GM18505 (cell line): ENCODE measurements around the gene TULP3.

Experiments used
- ATAC-seq: cut with Tn5 transposase; IDR thresholded peaks from one replicate; pipeline ENCODE4 v1.9.1; 2021; ENCODE audit not compliant: unreplicated experiment
- POLR2A ChIP-seq: IDR thresholded peaks from 4 replicates; pipeline ENCODE4 v1.6.1; 2011; ENCODE audit warnings: borderline replicate concordance; ENCODE audit not compliant: insufficient read depth, insufficient read length; ENCODE audit errors: extremely low read depth

Gene TULP3

DNA sequence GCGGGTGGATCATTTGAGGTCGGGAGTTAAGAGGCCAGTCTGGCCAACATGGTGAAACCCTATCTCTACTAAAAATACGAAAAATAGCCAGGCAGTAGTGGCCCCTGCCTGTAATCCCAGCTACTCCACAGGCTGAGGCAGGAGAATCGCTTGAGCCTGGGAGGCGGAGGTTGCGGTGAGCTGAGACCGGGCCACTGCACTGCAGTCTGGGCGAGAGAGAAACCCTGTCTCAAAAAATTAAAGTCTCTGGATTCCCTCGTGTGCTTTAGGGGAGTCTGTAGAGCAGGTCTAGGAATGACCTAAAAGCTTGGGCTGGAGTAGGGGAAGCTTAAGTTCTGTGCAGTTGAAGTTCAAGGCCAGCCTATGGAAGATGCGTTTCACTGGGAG lies 697 bp upstream of the TULP3 start:
- TF ChIP-seq POLR2A: no peak
- ATAC-seq: no peak

DNA sequence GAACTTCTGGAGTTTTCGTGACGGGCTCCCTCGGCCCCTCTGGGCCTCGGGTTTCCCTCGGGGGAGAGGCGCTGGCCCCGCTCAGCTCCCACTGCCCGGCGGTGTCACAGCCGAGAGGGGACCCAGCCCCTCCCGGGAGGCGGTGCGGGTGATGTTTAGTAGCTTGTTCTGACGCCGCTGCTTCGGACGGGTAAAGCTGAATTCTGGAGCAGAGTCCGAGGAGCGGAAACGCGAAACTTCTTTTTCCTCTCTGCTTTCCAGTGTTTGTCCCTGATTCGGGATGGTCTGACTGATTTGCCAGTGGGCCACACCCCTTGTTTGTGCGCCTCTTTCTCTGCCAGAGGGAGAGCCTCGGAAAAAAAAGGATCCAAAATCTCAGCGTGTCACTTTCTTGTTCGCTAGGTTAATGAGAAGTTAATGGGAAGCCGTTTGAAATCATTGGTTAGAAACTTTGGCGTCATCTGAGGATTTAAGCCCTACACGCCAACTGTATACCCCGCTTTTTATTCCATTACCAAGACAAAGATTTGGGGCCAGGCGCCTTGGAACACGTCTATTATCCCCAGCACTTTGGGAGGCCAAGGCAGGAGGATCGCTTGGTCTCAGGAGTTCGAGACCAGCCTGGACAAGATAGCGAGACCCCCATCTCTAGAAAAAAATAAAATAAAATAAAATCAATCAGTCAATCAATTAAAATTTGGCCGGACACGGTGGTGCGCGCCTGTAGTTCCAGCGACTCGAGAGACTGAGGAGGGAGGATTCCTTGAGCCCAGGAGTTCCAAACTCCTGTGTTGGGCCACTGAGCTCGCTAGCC lies 756 bp downstream of the TULP3 start:
- peak; percentile 13 for ATAC-seq
- no peak for TF ChIP-seq POLR2A

DNA sequence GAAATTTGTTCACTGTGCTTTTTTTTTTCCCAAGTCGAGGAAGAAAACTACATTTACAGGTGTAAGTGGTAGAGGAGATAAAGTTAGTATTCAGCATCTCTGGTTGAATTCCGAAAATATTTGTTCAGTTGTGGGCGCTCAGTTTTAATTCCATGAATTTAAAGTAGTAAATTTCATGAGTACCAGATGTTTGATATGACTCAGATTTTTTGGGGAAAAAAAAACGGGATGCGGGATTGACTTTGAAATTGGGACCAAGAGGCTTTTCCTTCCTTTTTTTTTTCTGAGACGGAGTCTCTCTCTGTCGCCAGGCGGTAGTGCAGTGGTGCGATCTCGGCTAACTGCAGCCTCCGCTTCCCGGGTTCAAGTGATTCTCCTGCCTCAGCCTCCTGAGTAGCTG lies 1.6 kb downstream of the TULP3 start:
- no peak for ATAC-seq
- no peak for TF ChIP-seq POLR2A

DNA sequence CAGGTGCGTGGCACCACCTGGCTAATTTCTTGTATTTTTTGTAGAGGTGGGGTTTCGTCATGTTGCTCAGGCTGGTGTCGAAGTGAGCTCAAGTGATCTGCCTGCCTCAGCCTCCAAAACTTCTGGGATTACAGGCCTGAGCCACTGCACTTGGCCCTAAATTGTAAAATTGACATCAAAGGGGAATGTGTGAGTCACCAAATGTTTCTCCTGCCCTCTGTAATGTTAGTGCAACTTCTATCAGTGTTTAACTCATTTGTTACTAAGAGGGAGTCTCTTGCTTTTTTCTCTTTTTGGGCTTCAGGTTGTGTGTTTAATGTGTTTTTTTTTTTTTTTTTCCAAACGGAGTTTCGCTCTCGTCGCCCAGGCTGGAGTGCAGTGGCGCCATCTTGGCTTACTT lies 2.3 kb downstream of the TULP3 start:
- ATAC-seq: no peak
- TF ChIP-seq POLR2A: no peak

DNA sequence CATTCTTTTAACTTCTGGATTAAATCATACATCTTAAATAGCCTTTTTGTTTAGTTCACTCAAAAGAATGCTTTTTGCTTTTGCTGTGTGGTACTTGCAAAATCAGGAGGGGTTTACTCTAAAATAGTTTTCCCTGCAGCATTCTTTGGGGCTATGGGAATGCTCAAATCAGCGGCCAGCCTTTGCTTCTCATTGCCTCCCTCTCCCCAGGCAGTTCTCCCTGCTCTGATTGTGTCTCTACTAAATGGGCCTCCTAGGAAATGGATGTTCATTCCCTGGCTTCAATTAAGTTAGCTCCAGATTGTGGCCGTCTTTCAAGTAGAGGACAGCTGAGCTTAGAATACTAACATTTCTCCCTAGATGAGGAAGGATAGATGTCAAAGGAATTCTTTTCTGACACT lies 4.4 kb downstream of the TULP3 start:
- ATAC-seq: no peak
- TF ChIP-seq POLR2A: no peak

DNA sequence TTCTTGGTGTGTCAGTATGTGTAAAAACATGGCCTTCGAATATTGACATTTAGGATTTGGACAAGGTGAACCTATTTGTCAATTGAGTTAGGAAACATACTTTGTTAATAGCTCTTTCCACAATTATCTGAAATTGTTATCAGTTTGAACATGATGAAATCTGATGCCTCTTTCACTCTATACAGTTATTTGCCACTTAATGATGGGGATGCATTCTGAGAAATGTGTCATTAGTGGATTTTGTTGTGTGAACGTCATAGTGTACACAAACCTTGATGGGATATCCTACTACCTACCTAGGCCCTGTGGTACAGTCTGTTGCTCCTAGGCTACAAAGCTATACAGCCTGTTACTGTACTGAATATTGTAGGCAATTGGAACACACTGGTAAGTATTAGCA lies 4.8 kb downstream of the TULP3 start:
- ATAC-seq: no peak
- TF ChIP-seq POLR2A: no peak

DNA sequence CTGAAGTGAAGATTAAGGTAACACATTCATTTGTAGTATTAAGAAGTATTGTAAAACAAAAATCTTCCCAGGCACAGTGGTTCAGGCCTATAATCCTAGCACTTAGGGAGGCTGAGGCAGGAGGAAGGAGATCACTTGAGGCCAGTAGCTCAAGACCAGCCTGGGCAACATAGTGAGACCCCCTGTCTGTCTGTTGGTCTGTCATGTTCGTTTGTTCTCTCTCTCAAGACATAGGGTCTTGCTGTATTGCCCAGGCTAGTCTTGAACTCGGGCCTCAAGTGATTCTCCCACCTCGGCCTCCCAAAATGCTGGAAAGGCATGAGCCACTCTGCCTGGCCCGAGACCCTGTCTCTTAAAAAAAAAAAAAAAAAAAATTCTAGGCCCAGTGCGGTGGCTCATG lies 6.7 kb downstream of the TULP3 start:
- no peak for ATAC-seq
- TF ChIP-seq POLR2A: no peak

DNA sequence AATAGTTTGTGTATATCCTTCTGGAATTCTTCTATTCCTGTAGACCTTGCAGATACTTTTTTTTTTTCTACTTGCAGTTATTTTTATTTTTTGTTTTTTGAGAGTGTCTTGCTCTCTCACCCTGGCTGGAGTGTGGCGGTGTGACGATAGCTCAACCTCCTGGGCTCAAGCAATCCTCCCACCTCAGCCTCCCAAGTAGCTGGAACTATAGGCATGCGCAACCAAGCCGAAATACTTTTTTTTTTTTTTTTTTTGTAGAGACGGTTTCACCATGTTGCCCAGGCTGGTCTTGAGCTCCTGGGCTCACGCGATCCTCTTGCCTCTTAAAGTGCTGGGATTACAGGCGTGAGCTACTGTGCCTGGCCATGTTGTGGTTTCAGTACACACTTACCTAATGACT lies 10.0 kb downstream of the TULP3 start:
- ATAC-seq: no peak
- no peak for TF ChIP-seq POLR2A

DNA sequence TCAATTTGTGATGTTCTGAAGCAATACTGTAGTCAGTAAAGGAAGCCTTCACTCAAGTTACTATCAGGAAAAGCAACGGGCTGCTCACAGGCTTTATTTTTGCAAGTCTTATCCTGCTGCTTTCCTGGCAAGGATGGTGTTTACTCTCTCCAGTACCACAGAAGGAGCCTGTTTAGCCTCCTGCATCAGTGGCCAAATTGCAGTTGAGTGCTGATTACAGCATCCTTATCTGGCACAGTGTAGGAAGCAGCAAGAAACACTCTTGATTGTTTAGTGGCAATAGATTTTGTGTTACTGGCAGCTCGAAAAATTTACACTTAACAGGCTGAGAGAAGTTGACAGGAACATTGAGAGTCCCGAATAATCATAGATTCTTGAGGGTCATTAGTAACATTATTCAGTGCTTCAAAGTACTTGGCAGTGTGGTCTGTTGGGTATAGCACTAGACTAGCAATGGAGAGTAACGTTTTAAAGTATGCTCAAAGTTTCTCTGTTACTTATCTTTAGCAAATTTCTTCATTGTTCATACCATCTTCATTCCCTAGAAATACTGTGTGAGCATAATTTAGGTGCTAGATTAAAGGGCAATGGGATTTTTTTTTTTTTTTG lies 11.7 kb downstream of the TULP3 start:
- ATAC-seq: no peak
- no peak for TF ChIP-seq POLR2A

DNA sequence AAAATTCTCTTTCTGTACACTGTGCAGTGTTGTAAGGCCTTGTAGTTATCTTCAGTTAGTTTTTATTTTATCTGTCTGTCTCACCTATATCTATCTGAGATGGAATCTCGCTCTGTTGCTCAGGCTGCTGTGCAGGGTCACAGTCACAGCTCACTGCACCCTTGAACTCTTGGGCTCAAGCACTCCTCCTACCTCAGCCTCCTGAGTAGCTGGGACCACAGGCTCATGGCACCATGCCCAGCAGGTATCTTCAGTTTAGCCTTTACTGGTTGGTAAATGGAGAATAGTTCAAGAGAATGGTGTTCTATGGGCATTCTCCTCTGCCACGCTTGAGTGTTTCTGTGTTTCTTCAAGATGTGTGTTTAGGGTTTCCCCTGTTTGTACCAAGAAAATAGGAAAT lies 13.6 kb downstream of the TULP3 start:
- no peak for TF ChIP-seq POLR2A

DNA sequence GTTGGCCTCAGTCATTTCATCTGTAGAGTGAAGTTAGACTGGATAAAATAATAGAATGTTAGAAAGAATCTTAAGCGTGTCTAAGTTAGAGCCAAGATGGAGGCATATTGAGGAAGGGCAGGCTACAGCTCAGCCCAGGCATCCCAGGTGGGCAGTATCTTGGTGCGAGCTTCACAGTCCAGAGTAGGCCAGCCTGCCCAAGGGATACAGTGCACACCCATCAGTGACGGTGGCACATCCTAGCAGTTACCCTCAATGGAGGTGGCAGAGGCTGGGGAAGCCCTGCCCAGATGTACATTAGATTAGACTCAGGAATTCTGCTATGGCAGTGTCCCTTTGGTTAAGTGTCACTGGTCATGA lies 21.5 kb downstream of the TULP3 start:
- ATAC-seq: no peak
- no peak for TF ChIP-seq POLR2A

More for the DNA sequence above, 13.6 kb downstream of the TULP3 start:
- ATAC-seq: no peak

DNA sequence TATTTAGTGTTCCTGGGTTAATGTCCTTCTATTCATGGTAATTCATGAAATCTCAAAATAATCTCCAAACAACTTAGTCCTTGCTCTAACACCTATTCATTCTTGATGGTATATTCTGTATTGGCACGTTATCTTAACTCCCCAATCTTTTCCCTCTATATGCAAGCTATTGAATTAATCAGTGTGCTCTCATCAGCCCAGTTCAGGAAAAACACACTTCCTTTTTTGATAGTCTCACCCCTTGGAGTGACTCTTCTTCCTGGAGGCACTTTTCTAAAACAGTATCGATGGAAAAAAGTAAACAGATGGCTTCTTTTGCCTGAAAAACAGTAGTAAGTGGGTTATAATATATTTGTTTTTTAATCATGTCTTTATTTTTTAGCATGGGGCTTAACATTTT lies 28.6 kb downstream of the TULP3 start:
- no peak for TF ChIP-seq POLR2A
- no peak for ATAC-seq

DNA sequence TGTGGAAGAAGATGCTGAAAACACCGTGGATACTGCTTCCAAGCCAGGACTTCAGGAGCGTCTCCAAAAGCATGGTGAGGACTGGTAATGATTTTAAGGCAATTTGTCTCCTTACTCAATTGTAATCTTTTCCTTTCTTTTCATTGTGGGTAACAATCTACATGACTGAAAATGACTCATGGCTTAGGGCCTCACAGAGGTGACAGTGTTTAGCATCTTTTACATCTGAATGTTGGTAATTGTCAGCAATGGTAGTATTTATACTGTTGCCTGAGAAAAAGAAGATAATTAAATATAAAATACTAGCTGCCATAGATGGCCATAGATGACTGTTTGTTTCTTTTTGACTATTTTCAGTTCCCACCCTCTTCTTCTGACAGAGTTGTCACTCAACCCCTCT lies 31.6 kb downstream of the TULP3 start:
- no peak for TF ChIP-seq POLR2A
- no peak for ATAC-seq

DNA sequence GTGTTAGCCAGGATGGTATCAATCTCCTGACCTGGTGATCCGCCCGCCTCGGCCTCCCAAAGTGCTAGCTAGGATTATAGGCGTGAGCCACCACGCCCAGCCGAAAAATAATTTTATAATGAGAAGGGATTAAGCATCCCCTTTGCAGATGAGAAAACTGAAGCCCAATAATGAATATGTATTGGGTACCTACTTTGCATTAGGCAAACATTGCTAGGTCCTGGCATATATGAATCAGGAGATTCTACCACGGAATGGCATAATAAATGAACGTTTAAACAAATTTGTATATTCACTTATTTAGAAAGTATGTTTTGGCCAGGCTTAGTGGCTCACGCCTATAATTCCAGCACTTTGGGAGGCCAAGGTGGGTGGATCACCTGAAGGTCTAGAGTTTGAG lies 32.4 kb downstream of the TULP3 start:
- no peak for ATAC-seq
- no peak for TF ChIP-seq POLR2A
